ENCODE measurements around the gene ILRUN.
"Not testable (repeated sequence)": the region's sequence is repeated elsewhere in the genome, so short reads cannot be mapped to it uniquely, and the experiment has no call there.

Gene ILRUN

DNA sequence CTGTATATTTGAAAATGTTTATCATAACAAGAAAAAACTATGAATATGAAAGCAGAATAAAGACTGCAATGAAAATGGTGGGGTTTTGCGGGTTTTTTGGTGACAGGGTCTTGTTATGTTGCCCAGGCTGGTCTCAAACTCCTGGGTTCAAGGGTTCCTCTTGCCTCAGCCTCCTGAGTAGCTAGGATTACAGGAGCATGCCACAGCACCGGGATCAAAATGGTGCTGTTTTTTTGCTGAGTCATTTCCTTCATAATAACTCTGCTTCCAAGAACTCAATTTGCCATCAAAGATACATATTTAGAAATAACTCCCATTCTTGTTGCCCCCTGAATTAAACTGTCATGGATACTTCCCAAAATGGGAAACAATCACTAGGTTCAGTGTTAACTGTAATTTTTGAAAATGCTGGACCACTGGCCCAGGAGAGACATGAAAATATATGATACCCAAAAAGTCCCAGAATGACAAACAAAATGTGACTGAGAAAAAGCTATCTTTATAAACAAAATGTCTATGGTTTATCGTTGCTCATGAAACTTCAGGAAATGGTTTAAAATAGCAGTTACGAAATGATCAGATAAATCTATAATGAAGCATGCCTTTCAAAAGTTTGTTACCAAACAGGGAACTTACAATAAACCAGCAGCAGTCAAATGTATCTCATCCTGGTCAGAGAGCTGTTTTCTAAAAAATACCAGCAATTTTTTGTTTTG, 32.2 kb downstream of the ILRUN start:
- peak overlapping the region; percentile 90 for H3K27ac Mint-ChIP-seq
- peaks cover 17% of the 10 kb centered on the region for H3K36me3 Mint-ChIP-seq (ENCODE audit: low read depth)
- DNase-seq = no peak
- H3K4me3 Mint-ChIP-seq = peak overlapping the region; percentile 2
- H3K9me3 Mint-ChIP-seq = no peaks in the 10 kb centered on the region
- no peaks in the 10 kb centered on the region for H3K27me3 Mint-ChIP-seq
- H3K4me1 Mint-ChIP-seq (ENCODE audit: low read depth) = peaks cover 52% of the 10 kb centered on the region

DNA sequence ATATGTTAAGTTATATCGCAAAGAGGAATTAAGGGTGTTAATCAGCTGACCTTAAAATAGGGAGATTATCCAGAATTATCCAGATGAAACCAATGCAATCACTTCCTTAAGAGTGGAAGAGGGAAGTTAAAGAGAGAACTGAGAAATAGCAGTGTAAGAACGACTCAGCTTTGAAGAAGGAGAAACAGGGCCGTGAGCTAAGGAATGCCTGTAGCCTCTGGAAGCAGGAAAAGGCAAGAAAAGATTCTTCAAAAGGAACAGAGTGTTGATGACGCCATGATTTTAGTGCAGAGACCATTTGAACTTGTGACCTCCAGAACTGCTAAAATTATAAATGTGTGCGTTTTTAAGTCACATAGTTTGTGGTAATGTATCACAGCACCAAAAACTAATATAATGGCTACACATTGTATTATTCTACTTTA, 32.7 kb downstream of the ILRUN start:
- Mint-ChIP-seq H3K27me3 (no peaks in the 10 kb centered on the region), H3K9me3 (no peaks in the 10 kb centered on the region), H3K4me3 (no peak overlapping the region), H3K4me1 (ENCODE audit: low read depth) (peaks cover 57% of the 10 kb centered on the region), H3K36me3 (ENCODE audit: low read depth) (peaks cover 17% of the 10 kb centered on the region), H3K27ac (peak overlapping the region; percentile 90)
- no peak for DNase-seq

DNA sequence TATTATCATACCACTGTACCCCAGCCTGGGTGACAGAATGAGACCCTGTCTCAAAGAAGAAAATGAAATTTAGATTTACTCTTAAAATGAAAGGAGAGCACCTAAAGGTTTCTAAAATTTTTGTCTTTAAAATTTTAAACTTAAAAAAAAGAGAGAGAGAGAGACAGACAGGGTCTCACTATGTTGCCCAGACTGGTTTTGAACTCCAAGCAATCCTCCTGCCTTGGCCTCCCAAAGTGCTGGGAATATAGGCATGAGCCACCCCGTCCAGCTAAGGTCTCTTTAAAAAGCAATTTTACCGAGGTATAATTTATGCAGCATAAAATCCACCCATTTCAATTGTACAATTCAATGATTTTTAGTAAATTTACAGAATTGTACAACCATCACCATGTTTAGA, 33.2 kb downstream of the ILRUN start:
- Mint-ChIP-seq H3K4me1 (ENCODE audit: low read depth) (peaks cover 60% of the 10 kb centered on the region), H3K9me3 (no peaks in the 10 kb centered on the region), H3K27ac (peak overlapping the region; percentile 50), H3K36me3 (ENCODE audit: low read depth) (peaks cover 16% of the 10 kb centered on the region), H3K4me3 (no peak overlapping the region), H3K27me3 (no peaks in the 10 kb centered on the region)
- no peak for DNase-seq

GRCh38 chr6:34661357-34661756, 35.2 kb downstream of the ILRUN start:
- H3K36me3 Mint-ChIP-seq (ENCODE audit: low read depth) = peaks cover 14% of the 10 kb centered on the region
- H3K4me1 Mint-ChIP-seq (ENCODE audit: low read depth) = peaks cover 66% of the 10 kb centered on the region
- H3K9me3 Mint-ChIP-seq = no peaks in the 10 kb centered on the region
- H3K27ac Mint-ChIP-seq = no peak overlapping the region
- H3K27me3 Mint-ChIP-seq = no peaks in the 10 kb centered on the region
- no peak for DNase-seq
- H3K4me3 Mint-ChIP-seq = no peak overlapping the region

DNA sequence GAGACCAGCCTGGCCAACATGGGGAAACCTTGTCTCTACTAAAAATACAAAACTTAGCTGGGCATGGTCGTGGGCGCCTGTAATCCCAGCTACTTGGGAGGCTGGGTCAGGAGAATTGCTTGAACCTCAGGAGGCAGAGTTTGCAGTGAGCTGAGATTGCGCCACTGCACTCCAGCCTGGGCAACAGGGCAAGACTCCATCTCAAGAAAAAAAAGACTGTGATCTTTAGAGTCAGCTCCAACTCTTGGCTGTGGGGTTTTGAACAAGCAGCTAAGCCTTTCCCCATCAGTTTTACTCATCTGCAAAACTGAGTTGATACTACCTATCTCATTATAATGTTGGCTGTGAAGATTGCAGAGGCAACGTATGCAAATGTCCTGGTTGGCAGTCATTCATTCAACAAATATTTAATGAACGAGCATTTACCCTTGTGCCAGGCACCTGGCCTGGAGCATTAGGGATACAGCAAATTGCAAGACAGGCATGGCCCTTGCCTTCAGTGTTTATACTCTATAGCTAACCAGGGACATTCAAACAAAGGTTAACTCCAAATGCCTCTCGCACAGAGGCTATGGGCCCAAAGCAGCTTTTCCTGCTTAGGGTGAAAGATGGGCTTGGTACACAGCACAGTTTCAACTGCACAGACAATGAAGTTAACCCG, 37.8 kb downstream of the ILRUN start:
- Mint-ChIP-seq H3K27me3 (no peaks in the 10 kb centered on the region), H3K4me3 (no peak overlapping the region), H3K9me3 (no peaks in the 10 kb centered on the region), H3K4me1 (ENCODE audit: low read depth) (peaks cover 70% of the 10 kb centered on the region), H3K27ac (peak overlapping the region; percentile 44), H3K36me3 (ENCODE audit: low read depth) (peaks cover 22% of the 10 kb centered on the region)
- DNase-seq = no peak

DNA sequence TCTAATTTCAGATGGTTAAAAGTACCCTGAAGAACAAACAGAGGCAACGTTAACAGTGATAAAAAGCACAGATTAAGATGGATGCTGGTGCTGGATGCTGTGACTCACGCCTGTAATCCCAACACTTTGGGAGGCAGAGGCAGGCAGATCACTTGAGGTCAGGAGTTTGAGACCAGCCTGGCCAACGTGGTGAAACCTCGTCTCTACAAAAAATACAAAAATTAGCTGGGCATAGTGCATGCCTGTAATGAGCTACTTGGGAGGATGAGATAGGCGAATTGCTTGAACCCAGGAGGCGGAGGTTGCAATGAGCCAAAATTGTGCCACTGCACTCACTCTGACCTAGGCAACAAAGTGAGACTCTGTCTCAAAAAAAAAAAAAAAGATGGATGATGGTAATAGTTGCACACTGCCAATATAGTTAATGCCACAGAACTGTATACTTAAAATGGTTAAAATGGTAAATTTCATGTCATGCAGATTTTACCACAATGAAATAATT, 38.5 kb downstream of the ILRUN start:
- H3K27me3 Mint-ChIP-seq, H3K9me3 Mint-ChIP-seq, DNase-seq: not testable (repeated sequence)
- H3K27ac Mint-ChIP-seq = peak overlapping the region; percentile 94
- H3K4me3 Mint-ChIP-seq = peak overlapping the region; percentile 51
- peaks cover 25% of the 10 kb centered on the region for H3K36me3 Mint-ChIP-seq (ENCODE audit: low read depth)
- H3K4me1 Mint-ChIP-seq (ENCODE audit: low read depth) = peaks cover 66% of the 10 kb centered on the region

DNA sequence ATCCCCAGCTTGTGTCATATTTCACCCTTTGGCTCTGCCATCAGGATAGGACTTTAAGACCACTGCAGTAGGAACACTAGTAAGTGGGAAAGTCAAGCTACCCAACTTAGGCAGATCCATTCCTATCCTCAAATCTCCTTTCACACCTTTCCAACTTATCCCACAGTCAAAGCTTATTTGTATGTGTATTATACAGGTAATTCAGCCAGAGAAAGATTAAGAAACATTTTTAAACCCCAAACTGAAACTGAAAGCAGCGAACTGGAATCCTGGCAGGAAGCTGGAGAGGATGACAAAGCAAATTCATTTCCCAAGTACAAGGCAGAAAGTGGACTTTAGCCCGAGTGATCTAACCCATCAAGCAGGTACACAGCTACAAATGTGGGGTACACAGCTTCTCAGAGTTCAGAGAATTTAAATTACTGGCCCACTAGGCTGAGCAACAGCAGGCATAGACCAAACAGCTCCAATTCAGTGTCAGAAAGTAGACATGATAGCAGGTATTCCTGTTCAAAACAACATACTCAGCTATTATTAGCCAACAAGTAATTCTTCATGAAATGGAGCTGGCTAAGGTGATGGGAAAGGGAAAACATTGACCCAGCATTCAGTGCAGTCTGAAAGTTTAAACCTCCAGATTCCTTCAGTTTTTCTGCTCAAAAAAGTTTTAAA, 39.1 kb downstream of the ILRUN start:
- DNase-seq = no peak
- Mint-ChIP-seq H3K4me1 (ENCODE audit: low read depth) (peaks cover 64% of the 10 kb centered on the region), H3K27me3 (no peaks in the 10 kb centered on the region), H3K36me3 (ENCODE audit: low read depth) (peaks cover 25% of the 10 kb centered on the region), H3K4me3 (peak overlapping the region; percentile 51), H3K9me3 (no peaks in the 10 kb centered on the region), H3K27ac (peak overlapping the region; percentile 94)

GRCh38 chr6:34657037-34657306, 39.6 kb downstream of the ILRUN start:
- H3K4me1 Mint-ChIP-seq (ENCODE audit: low read depth) = peaks cover 63% of the 10 kb centered on the region
- DNase-seq = no peak

DNA sequence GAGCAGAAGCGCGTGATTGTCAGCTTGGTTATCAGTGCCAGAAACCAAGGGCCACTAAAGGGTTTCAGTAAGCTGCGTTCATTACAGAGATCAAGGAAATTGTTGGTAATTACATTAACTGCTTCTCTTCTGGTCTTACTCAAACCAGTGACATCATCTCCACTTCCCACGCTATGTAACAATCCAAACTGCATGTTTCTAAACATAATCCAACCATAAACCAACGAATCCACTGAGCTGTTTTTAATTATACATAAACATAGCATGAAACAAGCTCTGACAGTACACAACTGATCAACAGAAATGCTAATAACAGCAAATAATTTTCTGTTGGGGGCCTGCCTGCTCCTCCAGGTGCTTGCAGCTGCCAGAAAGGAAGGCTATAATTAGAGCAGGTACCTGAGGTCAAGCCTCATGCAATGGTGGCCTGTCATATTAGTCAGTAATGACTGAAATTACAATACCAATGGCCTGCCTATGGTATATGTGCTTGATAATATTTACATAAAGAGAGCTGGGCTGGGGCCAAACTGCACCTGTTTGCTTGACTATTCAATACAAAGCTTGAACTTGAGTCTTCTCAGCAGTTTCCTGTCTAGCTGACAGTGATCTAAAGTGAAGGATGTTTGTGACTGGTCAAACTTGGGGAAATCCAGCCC, 40.1 kb downstream of the ILRUN start:
- H3K27ac Mint-ChIP-seq = peak overlapping the region; percentile 94
- H3K4me3 Mint-ChIP-seq = peak overlapping the region; percentile 51
- H3K36me3 Mint-ChIP-seq (ENCODE audit: low read depth) = peaks cover 28% of the 10 kb centered on the region
- H3K27me3 Mint-ChIP-seq = no peaks in the 10 kb centered on the region
- no peak for DNase-seq
- H3K9me3 Mint-ChIP-seq = no peaks in the 10 kb centered on the region
- peaks cover 63% of the 10 kb centered on the region for H3K4me1 Mint-ChIP-seq (ENCODE audit: low read depth)

More at GRCh38 chr6:34657037-34657306, 39.6 kb downstream of the ILRUN start:
- Mint-ChIP-seq H3K4me3 (peak overlapping the region; percentile 51), H3K9me3 (no peaks in the 10 kb centered on the region), H3K27ac (peak overlapping the region; percentile 94), H3K36me3 (ENCODE audit: low read depth) (peaks cover 27% of the 10 kb centered on the region), H3K27me3 (no peaks in the 10 kb centered on the region)

GRCh38 chr6:34655876-34656377, 40.6 kb downstream of the ILRUN start:
- Mint-ChIP-seq H3K36me3 (ENCODE audit: low read depth) (peaks cover 31% of the 10 kb centered on the region), H3K4me1 (ENCODE audit: low read depth) (peaks cover 62% of the 10 kb centered on the region), H3K27ac (peak overlapping the region; percentile 94), H3K4me3 (peak overlapping the region; percentile 51)
- H3K27me3 Mint-ChIP-seq, DNase-seq, H3K9me3 Mint-ChIP-seq: not testable (repeated sequence)

DNA sequence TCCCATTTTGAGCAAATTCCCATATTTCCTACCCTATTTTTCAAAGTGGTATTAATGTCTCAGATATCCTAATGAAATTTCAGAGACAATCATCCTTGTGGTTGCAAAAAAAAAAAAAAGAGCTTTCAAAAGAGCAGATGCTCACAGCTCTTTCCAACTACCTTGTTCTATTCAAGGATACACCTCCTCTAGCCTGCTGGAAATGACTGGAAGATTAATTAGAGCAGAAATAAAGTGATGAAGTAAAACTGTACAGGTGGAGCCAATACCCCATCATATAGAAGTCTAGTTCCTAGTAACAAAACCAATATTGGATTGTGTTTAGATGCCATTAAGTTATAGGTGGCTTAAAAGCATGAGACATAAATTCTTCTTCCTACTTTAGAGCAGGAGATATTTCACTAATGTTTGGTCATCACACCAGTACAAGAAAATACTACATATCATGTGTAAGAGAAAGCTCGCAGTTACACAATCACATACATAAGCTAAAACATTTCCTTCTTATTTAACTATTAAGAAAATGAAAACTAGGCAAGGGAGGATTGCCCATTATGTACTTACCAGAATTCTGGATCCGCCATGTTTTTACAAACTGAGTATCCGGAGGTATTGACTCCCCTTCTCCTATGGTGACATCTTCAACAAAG, 42.4 kb downstream of the ILRUN start:
- peak overlapping the region; percentile 22 for H3K27ac Mint-ChIP-seq
- DNase-seq = no peak
- H3K36me3 Mint-ChIP-seq (ENCODE audit: low read depth) = peaks cover 40% of the 10 kb centered on the region
- H3K4me1 Mint-ChIP-seq (ENCODE audit: low read depth) = peaks cover 64% of the 10 kb centered on the region
- no peaks in the 10 kb centered on the region for H3K27me3 Mint-ChIP-seq
- no peak overlapping the region for H3K4me3 Mint-ChIP-seq
- H3K9me3 Mint-ChIP-seq = no peaks in the 10 kb centered on the region

GRCh38 chr6:34652263-34652662, 44.3 kb downstream of the ILRUN start:
- Mint-ChIP-seq H3K4me3 (no peak overlapping the region), H3K27ac (no peak overlapping the region), H3K27me3 (no peaks in the 10 kb centered on the region), H3K4me1 (ENCODE audit: low read depth) (peaks cover 50% of the 10 kb centered on the region), H3K9me3 (no peaks in the 10 kb centered on the region), H3K36me3 (ENCODE audit: low read depth) (peaks cover 48% of the 10 kb centered on the region)
- no peak for DNase-seq

DNA sequence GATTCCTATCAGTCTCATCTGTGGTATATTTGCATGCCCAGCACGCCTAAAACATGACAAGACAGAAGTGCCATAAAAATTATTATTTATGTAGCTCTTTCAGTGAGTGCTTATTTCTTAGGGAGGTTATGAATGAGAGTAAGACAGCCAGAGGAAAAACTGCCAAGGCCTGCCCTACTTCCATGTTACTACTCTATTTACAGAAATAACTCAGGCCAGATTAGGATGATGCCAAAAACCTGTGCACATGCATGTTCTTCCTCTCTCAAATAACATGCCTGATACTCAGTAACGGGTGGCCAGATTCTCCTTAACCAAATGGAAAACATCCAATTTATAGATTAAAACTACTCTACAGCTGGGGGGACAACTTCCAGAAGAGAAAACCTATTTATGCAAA, 45.7 kb downstream of the ILRUN start:
- Mint-ChIP-seq H3K27ac (no peak overlapping the region), H3K9me3 (no peaks in the 10 kb centered on the region), H3K36me3 (ENCODE audit: low read depth) (peaks cover 59% of the 10 kb centered on the region), H3K27me3 (no peaks in the 10 kb centered on the region), H3K4me1 (ENCODE audit: low read depth) (peaks cover 42% of the 10 kb centered on the region), H3K4me3 (no peak overlapping the region)
- DNase-seq = no peak

DNA sequence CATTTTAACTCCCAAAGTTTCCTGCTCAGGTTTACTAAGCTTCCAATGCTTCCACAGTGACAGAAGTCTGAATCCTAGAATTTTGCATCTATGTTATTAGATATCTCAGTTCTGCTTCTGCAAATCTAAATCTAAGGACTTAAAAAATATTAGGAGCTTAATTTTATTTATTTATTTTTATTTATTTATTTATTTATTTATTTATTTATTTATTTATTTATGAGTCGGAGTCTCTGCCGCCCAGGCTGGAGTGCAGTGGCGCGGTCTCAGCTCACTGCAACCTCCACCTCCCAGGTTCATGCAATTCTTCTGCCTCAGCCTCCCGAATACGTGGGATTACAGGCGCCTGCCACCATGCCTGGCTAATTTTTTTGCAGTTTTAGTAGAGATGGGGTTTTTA, 46.3 kb downstream of the ILRUN start:
- H3K27me3 Mint-ChIP-seq, H3K4me3 Mint-ChIP-seq, H3K9me3 Mint-ChIP-seq, DNase-seq, H3K27ac Mint-ChIP-seq: not testable (repeated sequence)
- Mint-ChIP-seq H3K4me1 (ENCODE audit: low read depth) (peaks cover 37% of the 10 kb centered on the region), H3K36me3 (ENCODE audit: low read depth) (peaks cover 64% of the 10 kb centered on the region)

All from activated T-cell treated with anti-CD3 and anti-CD28 coated beads, Interleukin-2, amount 50 U/mL, for 24 hours (primary cell).